Activated naive CD4-positive, alpha-beta T cell treated with anti-CD3 and anti-CD28 coated beads, Interleukin-2, amount 50 U/mL, for 72 hours (primary cell): Measurements from ENCODE around the gene SLC9A3. TPM values are rescaled to one million over a fixed set of nuclear protein-coding genes. Genes with fewer than 3 reads are reported as not detected.

Experiments
- ATAC-seq, 2 donors: fragments of 150-1000 bp; cut with Tn5 transposase; 2 replicates each; pipeline ENCODE4 v1.10.0; 2021; ENCODE audit warnings: mild to moderate bottlenecking in 2 of 2, moderate library complexity in 2 of 2
- DNase-seq, 2 donors: peaks; one replicate each; pipeline ENCODE4 v3.0.0; 2021 to 2022; ENCODE audit warnings: low spot score in 2 of 2
- H3K27ac Mint-ChIP-seq, 2 donors: one replicate each; pipeline ENCODE4 v1.8.0; 2022; ENCODE audit warnings: mild to moderate bottlenecking in 2 of 2, mixed read lengths in 2 of 2
- H3K36me3 Mint-ChIP-seq, 2 donors: one replicate each; pipeline ENCODE4 v1.8.0; 2022; ENCODE audit warnings: mixed read lengths in 2 of 2
- H3K9me3 Mint-ChIP-seq, 2 donors: one replicate each; pipeline ENCODE4 v1.8.0; 2022; ENCODE audit warnings: mixed read lengths in 2 of 2
- total RNA-seq, 2 donors: library from RNA; stranded (reverse); gene quantifications; one replicate each; pipeline ENCODE4 v1.2.3, GENCODE V29; 2022

SLC9A3 gene
- total RNA-seq = 1 to 10 TPM; 1.6 to 2.0 TPM

GRCh38 chr5:524234-524972 is at the start of gene SLC9A3:
TSS of gene SLC9A3 (minus strand) at chr5:524449.
- ATAC-seq = no peak

GRCh38 chr5:573976-574375 is 49.7 kb upstream of the SLC9A3 start:
- Mint-ChIP-seq H3K27ac (no peak overlapping the region), H3K9me3 (peaks cover 12 to 14% of the 10 kb centered on the region in 2 donors), H3K36me3 (peaks cover 8 to 16% of the 10 kb centered on the region in 2 donors)
- DNase-seq = no peak
- ATAC-seq = no peak

More at GRCh38 chr5:524234-524972, at the start of gene SLC9A3:
- Mint-ChIP-seq H3K9me3 (no peaks in the 10 kb centered on the region), H3K36me3 (no peaks in the 10 kb centered on the region), H3K27ac (no peak within 1 kb of the TSS)
- no peak for DNase-seq

- DNase-seq = no peak
- Mint-ChIP-seq H3K9me3 (peaks cover 12 to 14% of the 10 kb centered on the region in 2 donors), H3K36me3 (peaks cover 8 to 16% of the 10 kb centered on the region in 2 donors), H3K27ac (no peak overlapping the region)
- no peak for ATAC-seq
These were observed 49.0 kb upstream of the SLC9A3 start for GRCh38 chr5:573206-573605.

GRCh38 chr5:572398-573019 is 48.3 kb upstream of the SLC9A3 start:
- H3K36me3 Mint-ChIP-seq = peaks cover 8 to 16% of the 10 kb centered on the region in 2 donors
- DNase-seq = no peak
- peaks cover 6 to 14% of the 10 kb centered on the region in 2 donors for H3K9me3 Mint-ChIP-seq
- no peak for ATAC-seq
- no peak overlapping the region for H3K27ac Mint-ChIP-seq

- H3K36me3 Mint-ChIP-seq = peaks cover 8 to 16% of the 10 kb centered on the region in 2 donors
- ATAC-seq (no peak), DNase-seq (no peak)
- no peak overlapping the region for H3K27ac Mint-ChIP-seq
- peaks cover 4 to 14% of the 10 kb centered on the region in 2 donors for H3K9me3 Mint-ChIP-seq
These were observed 47.5 kb upstream of the SLC9A3 start for GRCh38 chr5:571791-572190.

- DNase-seq (no peak), ATAC-seq (no peak)
- Mint-ChIP-seq H3K27ac (no peak overlapping the region), H3K9me3 (peaks cover 0 to 11% of the 10 kb centered on the region in 2 donors), H3K36me3 (peaks cover 8 to 12% of the 10 kb centered on the region in 2 donors)
These were observed 46.6 kb upstream of the SLC9A3 start for GRCh38 chr5:570886-571285.

- DNase-seq = no peak
- no peak overlapping the region for H3K27ac Mint-ChIP-seq
- peaks cover 5 to 7% of the 10 kb centered on the region in 2 donors for H3K36me3 Mint-ChIP-seq
- no peak for ATAC-seq
- peaks cover 0 to 7% of the 10 kb centered on the region in 2 donors for H3K9me3 Mint-ChIP-seq
These were observed 46.2 kb upstream of the SLC9A3 start for GRCh38 chr5:570446-570845.

- Mint-ChIP-seq H3K27ac (no peak overlapping the region), H3K36me3 (peaks cover 0 to 2% of the 10 kb centered on the region in 2 donors), H3K9me3 (peaks cover 0 to 1% of the 10 kb centered on the region in 2 donors)
- ATAC-seq (no peak), DNase-seq (no peak)
These were observed 45.7 kb upstream of the SLC9A3 start for GRCh38 chr5:569868-570361.

- no peak for DNase-seq
- ATAC-seq = no peak
- H3K27ac Mint-ChIP-seq = no peak overlapping the region
- no peaks in the 10 kb centered on the region for H3K9me3 Mint-ChIP-seq
- no peaks in the 10 kb centered on the region for H3K36me3 Mint-ChIP-seq
These were observed 45.2 kb upstream of the SLC9A3 start for GRCh38 chr5:569358-569867.

- no peak overlapping the region for H3K27ac Mint-ChIP-seq
- DNase-seq = no peak
- no peaks in the 10 kb centered on the region for H3K36me3 Mint-ChIP-seq
- ATAC-seq = no peak
- H3K9me3 Mint-ChIP-seq = no peaks in the 10 kb centered on the region
These were observed 44.6 kb upstream of the SLC9A3 start for GRCh38 chr5:568809-569208.

GRCh38 chr5:568061-568781 is 44.0 kb upstream of the SLC9A3 start:
- no peak overlapping the region for H3K27ac Mint-ChIP-seq
- no peaks in the 10 kb centered on the region for H3K36me3 Mint-ChIP-seq
- ATAC-seq (no peak), DNase-seq (no peak)
- H3K9me3 Mint-ChIP-seq = no peaks in the 10 kb centered on the region

GRCh38 chr5:567664-568060 is 43.4 kb upstream of the SLC9A3 start:
- no peaks in the 10 kb centered on the region for H3K9me3 Mint-ChIP-seq
- no peaks in the 10 kb centered on the region for H3K36me3 Mint-ChIP-seq
- ATAC-seq = no peak
- no peak for DNase-seq
- H3K27ac Mint-ChIP-seq = no peak overlapping the region

- Mint-ChIP-seq H3K27ac (no peak overlapping the region), H3K9me3 (no peaks in the 10 kb centered on the region), H3K36me3 (no peaks in the 10 kb centered on the region)
- ATAC-seq (no peak), DNase-seq (no peak)
These were observed 42.5 kb upstream of the SLC9A3 start for GRCh38 chr5:566636-567309.

GRCh38 chr5:565782-566440 is 41.7 kb upstream of the SLC9A3 start:
- Mint-ChIP-seq H3K27ac (no peak overlapping the region), H3K36me3 (no peaks in the 10 kb centered on the region), H3K9me3 (no peaks in the 10 kb centered on the region)
- DNase-seq (no peak), ATAC-seq (no peak)

- ATAC-seq = no peak
- no peak for DNase-seq
- H3K36me3 Mint-ChIP-seq = no peaks in the 10 kb centered on the region
- H3K27ac Mint-ChIP-seq = no peak overlapping the region
- H3K9me3 Mint-ChIP-seq = no peaks in the 10 kb centered on the region
These were observed 37.2 kb upstream of the SLC9A3 start for GRCh38 chr5:561408-561807.

- no peak for DNase-seq
- no peak for ATAC-seq
- no peak overlapping the region for H3K27ac Mint-ChIP-seq
- no peaks in the 10 kb centered on the region for H3K9me3 Mint-ChIP-seq
- H3K36me3 Mint-ChIP-seq = no peaks in the 10 kb centered on the region
These were observed 36.5 kb upstream of the SLC9A3 start for GRCh38 chr5:560792-561166.
